Stimulated activated CD4-positive, alpha-beta T cell treated with anti-CD3 and anti-CD28 coated beads, Interleukin-4, amount 100 ng/mL, for 48 hours (primary cell): ENCODE measurements around the gene MICOS13.

Source experiments
- DNase-seq, 2 donors: peaks; one replicate each; pipeline ENCODE4 v3.0.0-alpha.2; 2020; ENCODE audit warnings: low read depth in 2 of 2

Gene MICOS13

GRCh38 chr19:5667751-5668271, 12.5 kb downstream of the MICOS13 start:
- DNase-seq = no peak

- DNase-seq = no peak
Observed at GRCh38 chr19:5666921-5667610, 13.2 kb downstream of the MICOS13 start.

GRCh38 chr19:5665781-5666513, 14.4 kb downstream of the MICOS13 start:
- no peak for DNase-seq

- DNase-seq = no peak
Observed at GRCh38 chr19:5664515-5664914, 15.8 kb downstream of the MICOS13 start.

GRCh38 chr19:5663904-5664303, 16.4 kb downstream of the MICOS13 start:
- no peak for DNase-seq

GRCh38 chr19:5661483-5661882, 18.8 kb downstream of the MICOS13 start:
- DNase-seq = no peak

GRCh38 chr19:5655412-5655811, 24.9 kb downstream of the MICOS13 start:
- no peak for DNase-seq

GRCh38 chr19:5654931-5655330, 25.4 kb downstream of the MICOS13 start:
- no peak for DNase-seq

- DNase-seq = no peak
Observed at GRCh38 chr19:5652261-5652660, 28.1 kb downstream of the MICOS13 start.

GRCh38 chr19:5651361-5651760, 29.0 kb downstream of the MICOS13 start:
- DNase-seq = no peak

GRCh38 chr19:5648464-5648863, 31.9 kb downstream of the MICOS13 start:
- DNase-seq = no peak

GRCh38 chr19:5646703-5647102, 33.6 kb downstream of the MICOS13 start:
- no peak for DNase-seq

GRCh38 chr19:5645409-5645808, 34.9 kb downstream of the MICOS13 start:
- no peak for DNase-seq

GRCh38 chr19:5644037-5644436, 36.3 kb downstream of the MICOS13 start:
- DNase-seq = no peak

- DNase-seq = no peak
Observed at GRCh38 chr19:5643060-5643459, 37.3 kb downstream of the MICOS13 start.

GRCh38 chr19:5642204-5642603, 38.1 kb downstream of the MICOS13 start:
- DNase-seq = no peak

GRCh38 chr19:5641171-5641570, 39.1 kb downstream of the MICOS13 start:
- DNase-seq = no peak

GRCh38 chr19:5637971-5638370, 42.3 kb downstream of the MICOS13 start:
- no peak for DNase-seq

GRCh38 chr19:5635427-5635826, 44.9 kb downstream of the MICOS13 start:
- DNase-seq = no peak

GRCh38 chr19:5632657-5633056, 47.7 kb downstream of the MICOS13 start:
- no peak for DNase-seq

- no peak for DNase-seq
Observed at GRCh38 chr19:5632241-5632612, 48.1 kb downstream of the MICOS13 start.

- no peak for DNase-seq
Observed at GRCh38 chr19:5631567-5632240, 48.6 kb downstream of the MICOS13 start.
